ENCODE results near the gene SMARCE1.
"Not testable (repeated sequence)": the region's sequence is repeated elsewhere in the genome, so short reads cannot be mapped to it uniquely, and the experiment has no call there.

SMARCE1 gene

GRCh38 chr17:40586264-40586663, 61.4 kb downstream of the SMARCE1 start:
- not testable (repeated sequence) for DNase-seq

- not testable (repeated sequence) for DNase-seq
Observed at GRCh38 chr17:40584950-40585349, 62.7 kb downstream of the SMARCE1 start.

- DNase-seq: no peak
Observed at GRCh38 chr17:40582328-40582901, 65.2 kb downstream of the SMARCE1 start.

DNA sequence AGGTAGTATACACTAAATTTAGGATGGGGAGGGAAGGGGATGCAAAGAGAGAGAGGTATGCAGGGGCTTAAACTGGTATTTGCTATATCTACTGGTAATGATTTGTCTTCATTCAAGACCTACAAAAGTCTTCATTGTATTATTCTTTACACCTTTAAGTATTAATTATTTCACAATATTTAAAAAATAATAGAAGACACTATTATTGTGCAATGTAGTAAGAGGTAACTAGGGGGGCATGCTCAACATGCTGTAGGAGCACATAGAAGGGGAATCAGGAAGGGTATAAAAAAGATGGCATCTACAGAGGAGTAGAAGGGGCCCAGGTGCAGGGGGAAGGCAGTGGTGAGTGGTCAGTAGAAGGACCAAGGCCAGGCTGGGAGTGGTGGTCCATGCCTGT, 67.5 kb downstream of the SMARCE1 start:
- DNase-seq: no peak

- no peak for DNase-seq
Observed at GRCh38 chr17:40579471-40579870, 68.1 kb downstream of the SMARCE1 start.

- DNase-seq: no peak
Observed at GRCh38 chr17:40577611-40578065, 70.0 kb downstream of the SMARCE1 start.

DNA sequence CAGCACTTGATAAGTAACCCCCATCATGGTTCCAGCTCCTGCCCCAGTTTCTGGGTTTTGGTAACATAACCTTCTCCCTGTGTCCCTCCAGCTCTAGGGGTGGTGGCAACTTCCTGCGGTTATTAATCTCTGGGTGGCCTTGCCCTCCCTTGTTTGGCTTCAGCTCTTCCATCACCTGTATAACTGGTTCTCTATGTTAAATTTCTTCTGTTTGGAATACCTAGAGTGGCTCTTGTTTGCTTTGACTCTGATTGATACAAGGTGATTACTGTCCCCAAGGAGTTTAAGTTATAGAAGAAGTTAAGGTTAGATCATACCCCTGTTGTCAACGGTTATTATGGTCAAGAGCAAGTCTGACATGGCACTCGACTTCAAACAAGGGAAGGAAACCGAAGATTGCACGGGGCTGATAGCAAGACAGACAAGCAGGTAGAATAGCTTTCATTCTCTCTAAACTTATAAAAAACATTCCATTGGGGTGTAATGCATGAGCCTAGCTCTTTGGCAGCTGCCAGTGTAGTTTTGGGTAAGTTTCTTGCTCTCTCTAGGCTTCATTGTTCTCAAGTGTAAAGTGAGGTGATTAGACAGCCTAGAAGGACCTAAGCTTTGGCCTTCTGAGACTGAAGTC, 71.4 kb downstream of the SMARCE1 start:
- DNase-seq: no peak
